Osteoblast (primary cell): ENCODE results near the gene GPR83. TPM values are rescaled to one million over a fixed set of nuclear protein-coding genes. Genes with fewer than 3 reads are reported as not detected.

Experiments used
- DNase-seq: peaks from one replicate; pipeline ENCODE4 v3.0.0; 2011; ENCODE audit warnings: low spot score, mixed read lengths; ENCODE audit not compliant: insufficient read length; ENCODE audit errors: missing footprints
- H2AFZ ChIP-seq: 2 replicates; pipeline ENCODE4 v1.6.0; 2011; ENCODE audit warnings: mild to moderate bottlenecking, low read length
- H3K27ac ChIP-seq: 2 replicates; pipeline ENCODE4 v1.5.1; 2011; ENCODE audit warnings: mild to moderate bottlenecking, low read depth, low read length, moderate library complexity
- H3K27me3 ChIP-seq: 2 replicates; pipeline ENCODE4 v1.6.0; 2012; ENCODE audit warnings: mild to moderate bottlenecking, control low read depth, inconsistent platforms, low read length, moderate library complexity; ENCODE audit not compliant: insufficient read depth
- H3K36me3 ChIP-seq: 2 replicates; pipeline ENCODE4 v1.5.1; 2011; ENCODE audit warnings: mild to moderate bottlenecking, low read length, control low read depth, moderate library complexity; ENCODE audit not compliant: insufficient read depth
- H3K4me1 ChIP-seq: 2 replicates; pipeline ENCODE4 v1.5.1; 2011; ENCODE audit warnings: mild to moderate bottlenecking, low read length, control low read depth, moderate library complexity; ENCODE audit not compliant: insufficient read depth
- H3K4me2 ChIP-seq: 2 replicates; pipeline ENCODE4 v1.6.0; 2011; ENCODE audit warnings: mild to moderate bottlenecking, low read length; ENCODE audit not compliant: insufficient read depth
- H3K4me3 ChIP-seq: fragments of 200-600 bp; sonication (generic); 3 replicates; pipeline ENCODE4 v1.5.1; 2012; ENCODE audit warnings: mild to moderate bottlenecking, low read length, inconsistent platforms; ENCODE audit not compliant: insufficient read depth
- H3K79me2 ChIP-seq: 2 replicates; pipeline ENCODE4 v1.6.0; 2012; ENCODE audit warnings: mild to moderate bottlenecking, low read length, control low read depth, inconsistent platforms; ENCODE audit not compliant: insufficient read depth
- H3K9me3 ChIP-seq: 2 replicates; pipeline ENCODE4 v1.5.1; 2011; ENCODE audit warnings: low read depth, low read length, control low read depth
- H4K20me1 ChIP-seq: 2 replicates; pipeline ENCODE4 v1.6.0; 2012; ENCODE audit warnings: mild to moderate bottlenecking, low read length, control low read depth; ENCODE audit not compliant: insufficient read depth
- CTCF ChIP-seq: IDR thresholded peaks from 2 replicates; pipeline ENCODE4 v1.5.1; 2011; ENCODE audit warnings: mild to moderate bottlenecking, low read depth, low read length, moderate library complexity; ENCODE audit errors: extremely low read depth
- total RNA-seq: library from RNA; depleted of rRNA; stranded (reverse); fragments of >200 nt; gene quantifications from 2 replicates; pipeline ENCODE4 v1.2.3, GENCODE V29; 2012

GPR83 gene
- total RNA-seq, 1 donor, result not detected

- DNase-seq, result no peak
- no peaks in the 10 kb centered on the region for H4K20me1 ChIP-seq
- no peaks in the 10 kb centered on the region for H3K36me3 ChIP-seq
- H3K79me2 ChIP-seq, result no peaks in the 10 kb centered on the region
- H3K4me3 ChIP-seq, result no peak overlapping the region
- no peak for TF ChIP-seq CTCF
- H3K4me2 ChIP-seq, result no peak overlapping the region
- no peaks in the 10 kb centered on the region for H3K27me3 ChIP-seq
- H3K4me1 ChIP-seq, result peaks cover 6% of the 10 kb centered on the region
- no peak overlapping the region for H2AFZ ChIP-seq
- no peak overlapping the region for H3K27ac ChIP-seq
- no peaks in the 10 kb centered on the region for H3K9me3 ChIP-seq
These were observed 22.8 kb upstream of the GPR83 start for GRCh38 chr11:94424011-94424410.

- no peaks in the 10 kb centered on the region for H3K36me3 ChIP-seq
- H3K4me2 ChIP-seq, result no peak overlapping the region
- H3K9me3 ChIP-seq, result no peaks in the 10 kb centered on the region
- no peak overlapping the region for H2AFZ ChIP-seq
- no peak for TF ChIP-seq CTCF
- H4K20me1 ChIP-seq, result no peaks in the 10 kb centered on the region
- H3K27ac ChIP-seq, result no peak overlapping the region
- H3K4me3 ChIP-seq, result no peak overlapping the region
- no peaks in the 10 kb centered on the region for H3K27me3 ChIP-seq
- peaks cover 6% of the 10 kb centered on the region for H3K4me1 ChIP-seq
- DNase-seq, result no peak
- H3K79me2 ChIP-seq, result no peaks in the 10 kb centered on the region
These were observed 22.3 kb upstream of the GPR83 start for GRCh38 chr11:94423507-94423906.

- Histone ChIP-seq H3K27ac (no peak overlapping the region), H3K4me2 (no peak overlapping the region), H3K27me3 (no peaks in the 10 kb centered on the region), H3K4me3 (no peak overlapping the region), H3K4me1 (no peaks in the 10 kb centered on the region), H3K9me3 (no peaks in the 10 kb centered on the region), H2AFZ (no peak overlapping the region), H4K20me1 (no peaks in the 10 kb centered on the region), H3K79me2 (no peaks in the 10 kb centered on the region), H3K36me3 (no peaks in the 10 kb centered on the region)
- DNase-seq, result no peak
- no peak for TF ChIP-seq CTCF
These were observed 17.0 kb upstream of the GPR83 start for GRCh38 chr11:94418123-94418765.

GRCh38 chr11:94417386-94417987 lies 16.3 kb upstream of the GPR83 start:
- no peaks in the 10 kb centered on the region for H3K9me3 ChIP-seq
- no peaks in the 10 kb centered on the region for H3K4me1 ChIP-seq
- no peaks in the 10 kb centered on the region for H3K79me2 ChIP-seq
- H3K36me3 ChIP-seq, result no peaks in the 10 kb centered on the region
- H4K20me1 ChIP-seq, result no peaks in the 10 kb centered on the region
- peak; percentile 46 for DNase-seq
- no peak overlapping the region for H3K27ac ChIP-seq
- H2AFZ ChIP-seq, result no peak overlapping the region
- peak; percentile 62 for TF ChIP-seq CTCF
- H3K4me2 ChIP-seq, result no peak overlapping the region
- H3K27me3 ChIP-seq, result no peaks in the 10 kb centered on the region
- no peak overlapping the region for H3K4me3 ChIP-seq
